GM23338 (cell line): ENCODE measurements around the gene IKZF1. TPM values are rescaled to one million over a fixed set of nuclear protein-coding genes. Genes with fewer than 3 reads are reported as not detected.

ENCODE experiments used
- ATAC-seq: fragments of 200-7000 bp; cut with Tn5 transposase; 3 replicates; pipeline ENCODE4 v1.9.1; 2020
- DNase-seq: peaks from one replicate; pipeline ENCODE4 v3.0.0-alpha.2; 2015; ENCODE audit warnings: low spot score
- H2AFZ ChIP-seq: fragments of 200-600 bp; sonication (generic); 2 replicates; pipeline ENCODE4 v1.8.0; 2016; ENCODE audit warnings: antibody characterized with exemption, mild to moderate bottlenecking, moderate library complexity
- H3F3A ChIP-seq: fragments of 200-600 bp; sonication (generic); replicated peaks from 2 replicates; pipeline ENCODE4 v1.8.0; 2017; ENCODE audit warnings: antibody characterized with exemption, mixed run types, low read depth
- H3K27ac ChIP-seq: fragments of 200-600 bp; sonication (generic); 2 replicates; pipeline ENCODE4 v1.6.1; 2016; ENCODE audit warnings: low read depth
- H3K27me3 ChIP-seq: fragments of 200-600 bp; sonication (generic); 2 replicates; pipeline ENCODE4 v1.8.0; 2016; ENCODE audit warnings: mild to moderate bottlenecking, mixed run types, moderate library complexity; ENCODE audit not compliant: insufficient read depth
- H3K36me3 ChIP-seq: fragments of 200-600 bp; sonication (generic); 2 replicates; pipeline ENCODE4 v1.8.0; 2016; ENCODE audit warnings: mild to moderate bottlenecking; ENCODE audit not compliant: insufficient read depth
- H3K4me1 ChIP-seq: fragments of 200-600 bp; sonication (generic); 2 replicates; pipeline ENCODE4 v1.8.0; 2016; ENCODE audit warnings: mild to moderate bottlenecking, moderate library complexity; ENCODE audit not compliant: insufficient read depth
- H3K4me2 ChIP-seq: fragments of 200-600 bp; sonication (generic); 2 replicates; pipeline ENCODE4 v1.7.1; 2017; ENCODE audit warnings: mixed run types
- H3K4me3 ChIP-seq: fragments of 200-600 bp; sonication (generic); 2 replicates; pipeline ENCODE4 v1.6.1; 2016; ENCODE audit warnings: mixed run types
- H3K79me2 ChIP-seq: fragments of 200-600 bp; sonication (generic); replicated peaks from 2 replicates; pipeline ENCODE4 v1.8.0; 2017; ENCODE audit warnings: mild to moderate bottlenecking; ENCODE audit not compliant: insufficient read depth
- H3K9me2 ChIP-seq: fragments of 200-600 bp; sonication (generic); 2 replicates; pipeline ENCODE4 v1.8.0; 2017; ENCODE audit not compliant: insufficient read depth
- H4K20me1 ChIP-seq: fragments of 200-600 bp; sonication (generic); replicated peaks from 2 replicates; pipeline ENCODE4 v1.8.0; 2017; ENCODE audit warnings: mild to moderate bottlenecking; ENCODE audit not compliant: insufficient read depth
- H3K27ac Mint-ChIP-seq: 2 replicates; pipeline ENCODE4 v1.8.0; 2020; ENCODE audit warnings: inconsistent platforms, mild to moderate bottlenecking, moderate library complexity, mixed read lengths
- H3K27me3 Mint-ChIP-seq: 3 replicates; pipeline ENCODE4 v1.8.0; 2022; ENCODE audit warnings: low read depth, mild to moderate bottlenecking, moderate library complexity, mixed read lengths, inconsistent platforms; ENCODE audit not compliant: insufficient read depth, poor library complexity
- H3K36me3 Mint-ChIP-seq: 3 replicates; pipeline ENCODE4 v1.8.0; 2021; ENCODE audit warnings: low read depth, mild to moderate bottlenecking, inconsistent platforms, moderate library complexity, mixed read lengths
- H3K4me1 Mint-ChIP-seq: 3 replicates; pipeline ENCODE4 v1.8.0; 2020; ENCODE audit warnings: mild to moderate bottlenecking, inconsistent platforms, mixed read lengths
- H3K4me3 Mint-ChIP-seq: 3 replicates; pipeline ENCODE4 v1.8.0; 2021; ENCODE audit warnings: moderate library complexity, mild to moderate bottlenecking, inconsistent platforms, mixed read lengths
- H3K9me3 Mint-ChIP-seq: 3 replicates; pipeline ENCODE4 v1.8.0; 2020; ENCODE audit warnings: moderate library complexity, mild to moderate bottlenecking, inconsistent platforms, mixed read lengths
- CREB1 ChIP-seq: fragments of 250-450 bp; sonication (Bioruptor Pico); IDR thresholded peaks from 2 replicates; pipeline ENCODE4 v1.5.0; 2020; ENCODE audit warnings: low read depth, mild to moderate bottlenecking, moderate library complexity
- ETS1 ChIP-seq: IDR thresholded peaks from 2 replicates; pipeline ENCODE4 v1.6.1; 2016; ENCODE audit warnings: antibody characterized with exemption
- EZH2 ChIP-seq: fragments of 200-600 bp; sonication (generic); IDR thresholded peaks from one replicate; pipeline ENCODE4 v1.8.0; 2017; ENCODE audit warnings: antibody characterized with exemption, mild to moderate bottlenecking, low read depth; ENCODE audit not compliant: unreplicated experiment
- EZH2phosphoT487 ChIP-seq: fragments of 200-600 bp; sonication (generic); IDR thresholded peaks from one replicate; pipeline ENCODE4 v1.8.1; 2018; ENCODE audit warnings: antibody characterized with exemption; ENCODE audit not compliant: unreplicated experiment
- JUNB ChIP-seq: IDR thresholded peaks from one replicate; pipeline ENCODE4 v1.6.1; 2016; ENCODE audit warnings: antibody characterized with exemption; ENCODE audit not compliant: unreplicated experiment
- NANOG ChIP-seq: IDR thresholded peaks from 2 replicates; pipeline ENCODE4 v1.6.1; 2016; ENCODE audit warnings: antibody characterized with exemption, borderline replicate concordance
- POLR2AphosphoS5 ChIP-seq: IDR thresholded peaks from 2 replicates; pipeline ENCODE4 v1.6.1; 2016; ENCODE audit warnings: antibody characterized with exemption, low read depth
- STAT1 ChIP-seq: IDR thresholded peaks from one replicate; pipeline ENCODE4 v1.6.1; 2016; ENCODE audit warnings: antibody characterized with exemption; ENCODE audit not compliant: unreplicated experiment
- ZNF114 ChIP-seq: fragments of 250-450 bp; sonication (Bioruptor Pico); IDR thresholded peaks from 2 replicates; pipeline ENCODE4 v1.5.0; 2020; ENCODE audit warnings: mild to moderate bottlenecking, moderate library complexity
- ZNF331 ChIP-seq: fragments of 250-450 bp; sonication (Bioruptor Pico); IDR thresholded peaks from 2 replicates; pipeline ENCODE4 v1.5.0; 2020; ENCODE audit warnings: low read depth, mild to moderate bottlenecking, moderate library complexity
- polyA plus RNA-seq: library from polyadenylated mRNA; unstranded; fragments of >200 nt; fragmentation: Nextera tagmentation; extraction: Ambion mirVana; gene quantifications from 2 replicates; pipeline ENCODE4 v1.2.1, GENCODE V29; 2016
- total RNA-seq: library from RNA; depleted of rRNA; stranded (reverse); fragments of >200 nt; shearing (Covaris generic); gene quantifications from 2 replicates; pipeline ENCODE4 v1.2.3, GENCODE V29; 2014
- TF ChIP-seq, protein P1 (sequence below), 2 experiments: fragments of 200-600 bp in 1 of 2; sonication (generic) in 1 of 2; conservative IDR thresholded peaks; 2 replicates each; pipeline versions ENCODE4 v1.5.1 to v1.6.1; 2016 to 2017; ENCODE audit warnings: antibody characterized with exemption in 2 of 2, low read depth in 2 of 2, mild to moderate bottlenecking in 2 of 2, moderate library complexity in 1 of 2
- TF ChIP-seq, protein P2 (sequence below): IDR thresholded peaks from one replicate; pipeline ENCODE4 v1.6.1; 2018; ENCODE audit warnings: antibody characterized with exemption; ENCODE audit not compliant: unreplicated experiment
- TF ChIP-seq, protein P3 (sequence below): fragments of 250-450 bp; sonication (Bioruptor Pico); IDR thresholded peaks from 2 replicates; pipeline ENCODE4 v1.5.0; 2020; ENCODE audit warnings: mild to moderate bottlenecking, moderate library complexity

IKZF1 gene
- total and polyA plus RNA-seq, 2 experiments from 2014 or later = 0.57 to 1.8 TPM

DNA sequence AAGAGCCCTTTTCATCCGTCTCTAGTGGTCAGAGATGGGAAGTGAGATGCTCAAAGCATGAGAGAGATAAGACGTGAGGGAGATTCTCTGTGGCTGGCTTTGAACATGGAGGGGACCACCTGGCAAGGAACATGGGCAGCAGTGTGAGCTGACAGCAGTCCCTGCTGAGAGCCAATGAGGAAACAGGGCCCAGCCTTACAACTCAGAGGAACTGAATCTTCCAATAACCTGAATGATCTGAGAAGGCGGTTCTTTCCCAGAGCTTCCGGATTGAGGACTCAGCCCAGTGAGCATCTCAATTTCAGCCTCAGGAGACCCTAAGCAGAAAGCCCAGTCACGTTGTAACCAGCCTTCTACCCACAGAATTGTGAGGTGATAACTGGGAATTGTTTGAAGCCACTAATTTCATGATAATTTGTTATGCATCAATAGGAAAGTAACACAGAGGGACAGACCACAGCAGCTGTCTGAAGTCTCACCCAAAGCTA lies 33.9 kb upstream of the IKZF1 start:
- peaks cover 19% of the 10 kb centered on the region for H3K4me1 Mint-ChIP-seq
- peaks cover 11% of the 10 kb centered on the region for H3K4me1 ChIP-seq
- no peak overlapping the region for H3K27ac Mint-ChIP-seq
- H3K27me3 Mint-ChIP-seq = peaks cover 5% of the 10 kb centered on the region
- no peak for TF ChIP-seq NANOG
- TF ChIP-seq ZNF331 (CRISPR knock-in tag) = no peak
- TF ChIP-seq POLR2AphosphoS5 = no peak
- TF ChIP-seq JUNB = no peak
- TF ChIP-seq EZH2phosphoT487 = no peak
- TF ChIP-seq EZH2 = no peak
- TF ChIP-seq, protein P1, sequence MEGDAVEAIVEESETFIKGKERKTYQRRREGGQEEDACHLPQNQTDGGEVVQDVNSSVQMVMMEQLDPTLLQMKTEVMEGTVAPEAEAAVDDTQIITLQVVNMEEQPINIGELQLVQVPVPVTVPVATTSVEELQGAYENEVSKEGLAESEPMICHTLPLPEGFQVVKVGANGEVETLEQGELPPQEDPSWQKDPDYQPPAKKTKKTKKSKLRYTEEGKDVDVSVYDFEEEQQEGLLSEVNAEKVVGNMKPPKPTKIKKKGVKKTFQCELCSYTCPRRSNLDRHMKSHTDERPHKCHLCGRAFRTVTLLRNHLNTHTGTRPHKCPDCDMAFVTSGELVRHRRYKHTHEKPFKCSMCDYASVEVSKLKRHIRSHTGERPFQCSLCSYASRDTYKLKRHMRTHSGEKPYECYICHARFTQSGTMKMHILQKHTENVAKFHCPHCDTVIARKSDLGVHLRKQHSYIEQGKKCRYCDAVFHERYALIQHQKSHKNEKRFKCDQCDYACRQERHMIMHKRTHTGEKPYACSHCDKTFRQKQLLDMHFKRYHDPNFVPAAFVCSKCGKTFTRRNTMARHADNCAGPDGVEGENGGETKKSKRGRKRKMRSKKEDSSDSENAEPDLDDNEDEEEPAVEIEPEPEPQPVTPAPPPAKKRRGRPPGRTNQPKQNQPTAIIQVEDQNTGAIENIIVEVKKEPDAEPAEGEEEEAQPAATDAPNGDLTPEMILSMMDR (conservative IDR thresholded peaks at IDR 0.05; ENCODE audit: low read depth in 2 of 2) = no peak
- TF ChIP-seq CREB1 (CRISPR knock-in tag) = no peak
- TF ChIP-seq ZNF114 (CRISPR knock-in tag) = no peak
- TF ChIP-seq ETS1 = no peak
- no peak for TF ChIP-seq STAT1
- TF ChIP-seq, protein P2, sequence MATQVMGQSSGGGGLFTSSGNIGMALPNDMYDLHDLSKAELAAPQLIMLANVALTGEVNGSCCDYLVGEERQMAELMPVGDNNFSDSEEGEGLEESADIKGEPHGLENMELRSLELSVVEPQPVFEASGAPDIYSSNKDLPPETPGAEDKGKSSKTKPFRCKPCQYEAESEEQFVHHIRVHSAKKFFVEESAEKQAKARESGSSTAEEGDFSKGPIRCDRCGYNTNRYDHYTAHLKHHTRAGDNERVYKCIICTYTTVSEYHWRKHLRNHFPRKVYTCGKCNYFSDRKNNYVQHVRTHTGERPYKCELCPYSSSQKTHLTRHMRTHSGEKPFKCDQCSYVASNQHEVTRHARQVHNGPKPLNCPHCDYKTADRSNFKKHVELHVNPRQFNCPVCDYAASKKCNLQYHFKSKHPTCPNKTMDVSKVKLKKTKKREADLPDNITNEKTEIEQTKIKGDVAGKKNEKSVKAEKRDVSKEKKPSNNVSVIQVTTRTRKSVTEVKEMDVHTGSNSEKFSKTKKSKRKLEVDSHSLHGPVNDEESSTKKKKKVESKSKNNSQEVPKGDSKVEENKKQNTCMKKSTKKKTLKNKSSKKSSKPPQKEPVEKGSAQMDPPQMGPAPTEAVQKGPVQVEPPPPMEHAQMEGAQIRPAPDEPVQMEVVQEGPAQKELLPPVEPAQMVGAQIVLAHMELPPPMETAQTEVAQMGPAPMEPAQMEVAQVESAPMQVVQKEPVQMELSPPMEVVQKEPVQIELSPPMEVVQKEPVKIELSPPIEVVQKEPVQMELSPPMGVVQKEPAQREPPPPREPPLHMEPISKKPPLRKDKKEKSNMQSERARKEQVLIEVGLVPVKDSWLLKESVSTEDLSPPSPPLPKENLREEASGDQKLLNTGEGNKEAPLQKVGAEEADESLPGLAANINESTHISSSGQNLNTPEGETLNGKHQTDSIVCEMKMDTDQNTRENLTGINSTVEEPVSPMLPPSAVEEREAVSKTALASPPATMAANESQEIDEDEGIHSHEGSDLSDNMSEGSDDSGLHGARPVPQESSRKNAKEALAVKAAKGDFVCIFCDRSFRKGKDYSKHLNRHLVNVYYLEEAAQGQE = no peak
- TF ChIP-seq, protein P3, sequence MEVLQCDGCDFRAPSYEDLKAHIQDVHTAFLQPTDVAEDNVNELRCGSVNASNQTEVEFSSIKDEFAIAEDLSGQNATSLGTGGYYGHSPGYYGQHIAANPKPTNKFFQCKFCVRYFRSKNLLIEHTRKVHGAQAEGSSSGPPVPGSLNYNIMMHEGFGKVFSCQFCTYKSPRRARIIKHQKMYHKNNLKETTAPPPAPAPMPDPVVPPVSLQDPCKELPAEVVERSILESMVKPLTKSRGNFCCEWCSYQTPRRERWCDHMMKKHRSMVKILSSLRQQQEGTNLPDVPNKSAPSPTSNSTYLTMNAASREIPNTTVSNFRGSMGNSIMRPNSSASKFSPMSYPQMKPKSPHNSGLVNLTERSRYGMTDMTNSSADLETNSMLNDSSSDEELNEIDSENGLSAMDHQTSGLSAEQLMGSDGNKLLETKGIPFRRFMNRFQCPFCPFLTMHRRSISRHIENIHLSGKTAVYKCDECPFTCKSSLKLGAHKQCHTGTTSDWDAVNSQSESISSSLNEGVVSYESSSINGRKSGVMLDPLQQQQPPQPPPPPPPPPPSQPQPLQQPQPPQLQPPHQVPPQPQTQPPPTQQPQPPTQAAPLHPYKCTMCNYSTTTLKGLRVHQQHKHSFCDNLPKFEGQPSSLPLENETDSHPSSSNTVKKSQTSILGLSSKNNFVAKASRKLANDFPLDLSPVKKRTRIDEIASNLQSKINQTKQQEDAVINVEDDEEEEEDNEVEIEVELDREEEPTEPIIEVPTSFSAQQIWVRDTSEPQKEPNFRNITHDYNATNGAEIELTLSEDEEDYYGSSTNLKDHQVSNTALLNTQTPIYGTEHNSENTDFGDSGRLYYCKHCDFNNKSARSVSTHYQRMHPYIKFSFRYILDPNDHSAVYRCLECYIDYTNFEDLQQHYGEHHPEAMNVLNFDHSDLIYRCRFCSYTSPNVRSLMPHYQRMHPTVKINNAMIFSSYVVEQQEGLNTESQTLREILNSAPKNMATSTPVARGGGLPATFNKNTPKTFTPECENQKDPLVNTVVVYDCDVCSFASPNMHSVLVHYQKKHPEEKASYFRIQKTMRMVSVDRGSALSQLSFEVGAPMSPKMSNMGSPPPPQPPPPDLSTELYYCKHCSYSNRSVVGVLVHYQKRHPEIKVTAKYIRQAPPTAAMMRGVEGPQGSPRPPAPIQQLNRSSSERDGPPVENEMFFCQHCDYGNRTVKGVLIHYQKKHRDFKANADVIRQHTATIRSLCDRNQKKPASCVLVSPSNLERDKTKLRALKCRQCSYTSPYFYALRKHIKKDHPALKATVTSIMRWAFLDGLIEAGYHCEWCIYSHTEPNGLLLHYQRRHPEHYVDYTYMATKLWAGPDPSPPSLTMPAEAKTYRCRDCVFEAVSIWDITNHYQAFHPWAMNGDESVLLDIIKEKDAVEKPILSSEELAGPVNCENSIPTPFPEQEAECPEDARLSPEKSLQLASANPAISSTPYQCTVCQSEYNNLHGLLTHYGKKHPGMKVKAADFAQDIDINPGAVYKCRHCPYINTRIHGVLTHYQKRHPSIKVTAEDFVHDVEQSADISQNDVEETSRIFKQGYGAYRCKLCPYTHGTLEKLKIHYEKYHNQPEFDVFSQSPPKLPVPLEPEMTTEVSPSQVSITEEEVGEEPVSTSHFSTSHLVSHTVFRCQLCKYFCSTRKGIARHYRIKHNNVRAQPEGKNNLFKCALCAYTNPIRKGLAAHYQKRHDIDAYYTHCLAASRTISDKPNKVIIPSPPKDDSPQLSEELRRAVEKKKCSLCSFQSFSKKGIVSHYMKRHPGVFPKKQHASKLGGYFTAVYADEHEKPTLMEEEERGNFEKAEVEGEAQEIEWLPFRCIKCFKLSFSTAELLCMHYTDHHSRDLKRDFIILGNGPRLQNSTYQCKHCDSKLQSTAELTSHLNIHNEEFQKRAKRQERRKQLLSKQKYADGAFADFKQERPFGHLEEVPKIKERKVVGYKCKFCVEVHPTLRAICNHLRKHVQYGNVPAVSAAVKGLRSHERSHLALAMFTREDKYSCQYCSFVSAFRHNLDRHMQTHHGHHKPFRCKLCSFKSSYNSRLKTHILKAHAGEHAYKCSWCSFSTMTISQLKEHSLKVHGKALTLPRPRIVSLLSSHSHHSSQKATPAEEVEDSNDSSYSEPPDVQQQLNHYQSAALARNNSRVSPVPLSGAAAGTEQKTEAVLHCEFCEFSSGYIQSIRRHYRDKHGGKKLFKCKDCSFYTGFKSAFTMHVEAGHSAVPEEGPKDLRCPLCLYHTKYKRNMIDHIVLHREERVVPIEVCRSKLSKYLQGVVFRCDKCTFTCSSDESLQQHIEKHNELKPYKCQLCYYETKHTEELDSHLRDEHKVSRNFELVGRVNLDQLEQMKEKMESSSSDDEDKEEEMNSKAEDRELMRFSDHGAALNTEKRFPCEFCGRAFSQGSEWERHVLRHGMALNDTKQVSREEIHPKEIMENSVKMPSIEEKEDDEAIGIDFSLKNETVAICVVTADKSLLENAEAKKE (CRISPR knock-in tag) = no peak
- no peaks in the 10 kb centered on the region for H3K79me2 ChIP-seq
- H3K4me3 Mint-ChIP-seq = no peak overlapping the region
- ATAC-seq (no peak), DNase-seq (no peak)
- no peaks in the 10 kb centered on the region; the same call in 1 of the 2 replicates for H3K9me2 ChIP-seq
- H3K4me2 ChIP-seq = no peak overlapping the region
- H3K27me3 ChIP-seq = no peaks in the 10 kb centered on the region
- H3F3A ChIP-seq = no peaks in the 10 kb centered on the region
- no peaks in the 10 kb centered on the region for H3K36me3 Mint-ChIP-seq
- H3K4me3 ChIP-seq = no peak overlapping the region
- H3K36me3 ChIP-seq = no peaks in the 10 kb centered on the region
- no peaks in the 10 kb centered on the region for H4K20me1 ChIP-seq
- H2AFZ ChIP-seq = no peak overlapping the region
- no peak overlapping the region for H3K27ac ChIP-seq
- H3K9me3 Mint-ChIP-seq = peaks cover 4% of the 10 kb centered on the region; the same call in 1 of the 3 replicates
